HS-27A (cell line): Measurements from ENCODE around the gene PDE8A.
A peak's percentile ranks its signal among the peaks of the same experiment; 100 is the strongest.
"Not testable (repeated sequence)": the region's sequence is repeated elsewhere in the genome, so short reads cannot be mapped to it uniquely, and the experiment has no call there.

Source experiments
- DNase-seq: peaks from one replicate; pipeline ENCODE4 v3.0.0-alpha.2; 2012; ENCODE audit warnings: low read depth, missing footprints

Gene PDE8A

GRCh38 chr15:84960391-84961113 is 21.1 kb upstream of the PDE8A start:
- DNase-seq, result no peak

GRCh38 chr15:84961114-84961452 is 20.6 kb upstream of the PDE8A start:
- peak; percentile 53 for DNase-seq

- DNase-seq, result no peak
These were observed 19.9 kb upstream of the PDE8A start for GRCh38 chr15:84961707-84962106.

- DNase-seq, result no peak
These were observed 18.7 kb upstream of the PDE8A start for GRCh38 chr15:84962955-84963354.

- no peak for DNase-seq
These were observed 14.3 kb upstream of the PDE8A start for GRCh38 chr15:84967380-84967779.

- no peak for DNase-seq
These were observed 13.4 kb upstream of the PDE8A start for GRCh38 chr15:84968301-84968700.

GRCh38 chr15:84969257-84969656 is 12.4 kb upstream of the PDE8A start:
- DNase-seq, result no peak

- DNase-seq, result no peak
These were observed 10.8 kb upstream of the PDE8A start for GRCh38 chr15:84970843-84971242.

GRCh38 chr15:84973492-84974460 is 7.9 kb upstream of the PDE8A start:
- no peak for DNase-seq

- DNase-seq, result no peak
These were observed 5.7 kb upstream of the PDE8A start for GRCh38 chr15:84975871-84976351.

GRCh38 chr15:84976746-84977345 is 4.8 kb upstream of the PDE8A start:
- no peak for DNase-seq

- no peak for DNase-seq
These were observed 2.0 kb upstream of the PDE8A start for GRCh38 chr15:84979651-84980050.

- DNase-seq, result peak; percentile 87
These were observed 1.2 kb upstream of the PDE8A start for GRCh38 chr15:84980196-84981053.

- peak; percentile 91 for DNase-seq
These were observed 474 bp upstream of the PDE8A start for GRCh38 chr15:84981054-84981710.

GRCh38 chr15:84982301-84982920 is 755 bp downstream of the PDE8A start:
- DNase-seq, result no peak

- DNase-seq, result no peak
These were observed 1.6 kb downstream of the PDE8A start for GRCh38 chr15:84983294-84983693.

GRCh38 chr15:84983711-84984110 is 2.1 kb downstream of the PDE8A start:
- no peak for DNase-seq

GRCh38 chr15:84985158-84985557 is 3.5 kb downstream of the PDE8A start:
- DNase-seq, result no peak

- DNase-seq, result not testable (repeated sequence)
These were observed 5.7 kb downstream of the PDE8A start for GRCh38 chr15:84987351-84987750.

GRCh38 chr15:84987949-84988624 is 6.4 kb downstream of the PDE8A start:
- DNase-seq, result no peak
